ENCODE results near the gene IAH1. TPM values are rescaled to one million over a fixed set of nuclear protein-coding genes. Genes with fewer than 3 reads are reported as not detected.
"Not testable (repeated sequence)": the region's sequence is repeated elsewhere in the genome, so short reads cannot be mapped to it uniquely, and the experiment has no call there.

Gene IAH1
- total RNA-seq, 2 experiments from 2014 or later: 65.4 to 70.2 TPM

DNA sequence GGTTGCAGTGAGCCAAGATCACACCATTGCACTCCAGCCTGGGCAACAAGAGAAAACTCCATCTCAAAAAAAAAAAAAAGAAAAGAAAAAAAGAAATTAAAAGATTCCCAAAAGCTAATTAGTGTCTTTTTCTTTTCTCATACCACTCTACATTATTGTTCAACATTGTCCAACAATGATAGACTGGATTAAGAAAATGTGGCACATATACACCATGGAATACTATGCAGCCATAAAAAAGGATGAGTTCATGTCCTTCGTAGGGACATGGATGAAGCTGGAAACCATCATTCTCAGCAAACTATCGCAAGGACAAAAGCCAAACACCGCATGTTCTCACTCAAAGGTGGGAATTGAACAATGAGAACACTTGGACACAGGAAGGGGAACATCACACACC lies 39.6 kb downstream of the IAH1 start:
- H3K27me3 Mint-ChIP-seq (ENCODE audit: low read depth); H3K4me3 Mint-ChIP-seq; H3K27ac Mint-ChIP-seq; CTCF ChIA-PET; H3K9me3 Mint-ChIP-seq; intact Hi-C loops (cut with micrococcal nuclease); H3K4me1 Mint-ChIP-seq (ENCODE audit: low read depth); DNase-seq: not testable (repeated sequence)
- H3K36me3 Mint-ChIP-seq (ENCODE audit: low read depth): peaks cover 23% of the 10 kb centered on the region

DNA sequence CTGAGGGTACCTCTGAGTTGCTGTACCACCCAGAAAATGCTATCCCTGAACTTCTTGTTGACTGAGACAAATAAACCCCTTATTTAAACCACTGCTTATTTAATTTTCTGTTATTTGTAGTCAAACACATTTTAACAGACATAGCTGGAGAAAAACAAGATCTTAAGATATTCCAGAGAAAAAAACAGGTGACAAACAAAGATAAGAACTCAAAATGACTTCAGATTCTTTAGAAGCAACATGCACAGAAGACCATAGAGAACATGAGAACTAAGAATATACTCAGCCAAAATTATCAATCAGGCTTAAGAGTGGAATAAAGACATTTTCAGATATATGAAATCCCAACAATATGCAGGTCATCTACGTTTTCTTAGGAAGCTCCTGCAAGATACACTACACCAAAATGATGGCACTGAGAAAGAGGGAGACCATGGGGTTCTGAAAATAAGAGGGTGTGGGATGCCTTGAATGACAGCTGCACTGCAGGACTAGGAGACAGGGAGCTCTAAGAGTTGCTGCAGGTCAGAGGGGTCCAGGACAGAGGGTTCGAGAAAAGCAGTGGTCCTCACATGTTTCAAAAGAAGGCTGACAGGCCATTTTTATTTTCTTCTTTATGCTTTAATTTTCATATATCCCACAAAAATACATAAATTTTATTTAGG lies 42.9 kb downstream of the IAH1 start:
- H3K4me3 Mint-ChIP-seq: no peak overlapping the region
- peaks cover 1% of the 10 kb centered on the region for H3K4me1 Mint-ChIP-seq (ENCODE audit: low read depth)
- H3K27ac Mint-ChIP-seq: no peak overlapping the region
- H3K27me3 Mint-ChIP-seq (ENCODE audit: low read depth): no peaks in the 10 kb centered on the region
- peaks cover 30% of the 10 kb centered on the region for H3K36me3 Mint-ChIP-seq (ENCODE audit: low read depth)
- no peak for DNase-seq
- H3K9me3 Mint-ChIP-seq: no peaks in the 10 kb centered on the region
- intact Hi-C loops (cut with micrococcal nuclease): no loop called here
- CTCF ChIA-PET: no interaction called here

DNA sequence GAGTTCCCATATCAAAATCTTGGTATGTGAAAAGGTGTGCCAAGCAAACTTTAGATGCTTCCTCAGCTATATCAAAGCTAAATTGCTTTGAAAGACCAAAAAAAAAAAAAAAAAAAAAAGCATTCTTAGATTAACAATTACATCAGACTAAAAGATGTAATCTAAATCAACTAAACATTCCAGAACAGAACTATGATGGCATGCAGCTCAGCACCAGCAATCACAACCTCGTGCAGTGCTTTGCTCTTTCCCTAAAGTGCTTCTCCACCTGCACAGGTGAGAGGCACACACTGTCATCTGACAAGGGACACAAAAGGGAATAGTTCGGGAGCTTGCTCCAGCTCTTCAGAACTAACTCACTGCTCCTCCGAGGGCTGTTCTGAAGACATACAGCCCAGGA lies 43.8 kb downstream of the IAH1 start:
- Mint-ChIP-seq H3K27ac (no peak overlapping the region), H3K36me3 (ENCODE audit: low read depth) (peaks cover 30% of the 10 kb centered on the region)

DNA sequence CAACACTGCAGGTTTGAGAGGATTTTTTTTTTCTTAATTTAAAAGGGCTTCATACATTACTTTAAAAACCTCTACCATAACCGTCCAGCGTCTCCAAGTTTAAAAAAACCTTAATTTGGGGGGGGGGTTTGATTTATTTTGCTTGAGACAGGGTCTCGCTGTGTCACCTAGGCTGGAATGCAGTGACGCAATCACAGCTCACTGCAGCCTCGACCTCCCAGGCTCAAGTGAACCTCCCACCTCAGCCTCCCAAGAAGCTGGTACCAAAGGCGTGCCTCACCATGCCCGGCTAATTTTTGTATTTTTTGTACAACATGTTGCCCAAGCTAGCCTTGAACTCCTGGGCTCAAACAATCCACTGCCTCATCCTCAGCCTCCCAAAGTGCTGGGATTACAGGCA lies 44.4 kb downstream of the IAH1 start:
- CTCF ChIA-PET: no interaction called here
- peaks cover 28% of the 10 kb centered on the region for H3K36me3 Mint-ChIP-seq (ENCODE audit: low read depth)
- no peak overlapping the region for H3K4me3 Mint-ChIP-seq
- H3K27me3 Mint-ChIP-seq (ENCODE audit: low read depth): no peaks in the 10 kb centered on the region
- H3K27ac Mint-ChIP-seq: no peak overlapping the region
- intact Hi-C loops (cut with micrococcal nuclease): no loop called here
- no peaks in the 10 kb centered on the region for H3K9me3 Mint-ChIP-seq
- peaks cover 1% of the 10 kb centered on the region for H3K4me1 Mint-ChIP-seq (ENCODE audit: low read depth)
- DNase-seq: no peak

More for the DNA sequence above, 43.8 kb downstream of the IAH1 start:
- Mint-ChIP-seq H3K4me3 (no peak overlapping the region), H3K4me1 (ENCODE audit: low read depth) (peaks cover 1% of the 10 kb centered on the region), H3K9me3 (no peaks in the 10 kb centered on the region), H3K27me3 (ENCODE audit: low read depth) (no peaks in the 10 kb centered on the region)
- CTCF ChIA-PET: no interaction called here
- intact Hi-C loops (cut with micrococcal nuclease): no loop called here
- DNase-seq: no peak

DNA sequence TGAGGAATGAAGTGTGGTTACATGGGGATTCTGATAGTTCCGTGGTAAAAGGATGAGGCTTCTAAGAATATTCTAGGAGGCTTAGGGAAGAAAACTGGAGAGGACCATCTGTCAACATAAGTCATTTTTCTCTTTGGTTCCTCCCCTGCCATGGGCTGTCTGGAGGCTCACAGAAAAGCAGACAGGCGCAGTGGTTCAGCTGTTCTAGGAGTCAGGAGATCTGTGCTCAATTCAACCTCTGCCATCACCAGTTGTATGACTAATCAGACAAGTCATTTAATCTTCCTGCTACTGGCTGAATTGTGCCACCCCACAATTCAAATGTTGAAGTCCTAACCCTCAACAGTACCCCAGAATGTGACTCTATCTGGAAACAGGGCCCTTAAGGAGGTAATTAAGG lies 44.9 kb downstream of the IAH1 start:
- CTCF ChIA-PET: no interaction called here
- DNase-seq: no peak
- Mint-ChIP-seq H3K36me3 (ENCODE audit: low read depth) (peaks cover 28% of the 10 kb centered on the region), H3K9me3 (no peaks in the 10 kb centered on the region), H3K4me1 (ENCODE audit: low read depth) (peaks cover 1% of the 10 kb centered on the region), H3K27ac (no peak overlapping the region), H3K4me3 (no peak overlapping the region), H3K27me3 (ENCODE audit: low read depth) (no peaks in the 10 kb centered on the region)
- intact Hi-C loops (cut with micrococcal nuclease): no loop called here

DNA sequence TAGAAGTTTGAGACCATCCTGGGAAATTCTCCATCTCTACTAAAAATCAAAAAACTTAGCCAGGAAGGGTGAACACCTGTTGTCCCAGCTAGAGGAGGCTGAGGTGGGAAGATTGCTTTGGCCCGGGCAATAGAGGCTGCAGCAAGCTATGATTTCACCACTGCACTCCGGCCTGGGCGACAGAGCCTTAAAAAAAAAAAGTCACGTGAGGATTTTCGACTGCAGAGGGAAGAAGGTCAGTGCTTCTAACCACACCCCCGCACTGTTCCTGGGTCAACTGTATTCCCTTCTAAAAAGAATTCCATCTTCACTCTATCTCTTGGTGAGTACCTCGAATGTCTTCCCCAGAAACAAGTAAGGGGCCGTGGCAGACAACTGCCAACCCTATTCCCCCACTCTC lies 49.9 kb downstream of the IAH1 start:
- CTCF ChIA-PET: interaction anchor here (0.6 kb wide), 1 partner anchor 525 kb away, joined by 3 read pairs; no protein-coding TSS in a partner anchor
- no peaks in the 10 kb centered on the region for H3K9me3 Mint-ChIP-seq
- no peak overlapping the region for H3K27ac Mint-ChIP-seq
- H3K4me1 Mint-ChIP-seq (ENCODE audit: low read depth): no peaks in the 10 kb centered on the region
- no peaks in the 10 kb centered on the region for H3K27me3 Mint-ChIP-seq (ENCODE audit: low read depth)
- intact Hi-C loops (cut with micrococcal nuclease): no loop called here
- no peak overlapping the region for H3K4me3 Mint-ChIP-seq
- H3K36me3 Mint-ChIP-seq (ENCODE audit: low read depth): peaks cover 20% of the 10 kb centered on the region
- DNase-seq: no peak

DNA sequence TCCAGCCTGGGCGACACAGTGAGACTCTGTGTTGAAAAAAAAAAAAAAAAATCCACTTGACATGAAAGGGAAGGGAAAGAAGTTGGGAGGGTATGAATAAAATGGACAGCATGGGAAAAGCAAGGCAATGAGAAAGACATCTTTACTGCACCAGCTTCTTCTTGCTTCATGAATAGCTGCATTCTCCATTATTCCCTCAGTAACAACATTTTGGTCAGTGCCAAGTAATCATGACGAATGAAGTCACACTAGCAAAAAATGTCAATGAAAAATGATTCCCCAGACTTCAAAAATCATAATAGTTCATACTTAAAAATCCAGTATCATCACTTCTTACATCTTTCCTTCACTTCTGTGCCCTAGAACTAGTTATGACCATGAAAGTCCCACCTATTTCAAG lies 50.9 kb downstream of the IAH1 start:
- Mint-ChIP-seq H3K27me3 (ENCODE audit: low read depth) (no peaks in the 10 kb centered on the region), H3K27ac (no peak overlapping the region), H3K36me3 (ENCODE audit: low read depth) (peaks cover 17% of the 10 kb centered on the region), H3K9me3 (no peaks in the 10 kb centered on the region), H3K4me1 (ENCODE audit: low read depth) (no peaks in the 10 kb centered on the region), H3K4me3 (no peak overlapping the region)
- DNase-seq: no peak
- intact Hi-C loops (cut with micrococcal nuclease): no loop called here
- CTCF ChIA-PET: interaction anchor here (1.4 kb wide), 1 partner anchor 10 kb away, joined by 3 read pairs; no protein-coding TSS in a partner anchor

DNA sequence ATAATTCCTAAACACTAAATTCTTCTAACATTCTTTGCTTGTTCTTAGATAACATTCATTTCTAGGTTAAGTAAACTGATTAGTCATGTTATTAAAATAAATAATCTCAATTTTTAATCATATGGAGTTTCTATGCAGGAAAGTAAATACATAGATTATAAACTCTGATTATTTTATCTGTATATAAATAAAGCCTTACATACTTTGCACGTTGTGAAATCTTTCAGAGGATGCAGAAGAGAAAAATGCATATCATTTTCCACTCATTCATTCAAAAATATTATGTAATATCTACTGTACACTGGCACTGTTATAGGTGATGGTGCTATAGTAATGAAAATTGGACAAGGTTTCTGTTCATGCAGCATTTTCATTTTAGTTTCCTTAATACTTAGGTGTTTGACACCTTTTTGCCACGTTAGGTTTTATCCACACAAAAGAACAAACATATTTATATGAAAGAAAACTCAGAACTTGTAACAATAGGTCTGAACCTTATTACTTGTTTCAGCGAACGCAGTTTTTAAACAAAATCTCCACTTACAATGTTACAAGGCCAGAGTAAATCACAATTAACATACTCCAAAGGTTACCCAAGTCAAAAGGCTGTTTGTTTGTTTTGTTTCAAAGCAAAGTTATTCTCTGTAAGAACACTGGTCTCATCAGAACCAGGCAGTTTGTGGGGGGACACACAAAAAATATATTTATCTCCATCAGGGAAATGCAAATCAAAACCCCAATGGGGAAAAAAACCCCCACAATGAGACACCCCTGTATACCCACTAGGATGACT lies 53.8 kb downstream of the IAH1 start:
- intact Hi-C loops (cut with micrococcal nuclease): no loop called here
- Mint-ChIP-seq H3K27ac (no peak overlapping the region), H3K4me1 (ENCODE audit: low read depth) (no peaks in the 10 kb centered on the region)

DNA sequence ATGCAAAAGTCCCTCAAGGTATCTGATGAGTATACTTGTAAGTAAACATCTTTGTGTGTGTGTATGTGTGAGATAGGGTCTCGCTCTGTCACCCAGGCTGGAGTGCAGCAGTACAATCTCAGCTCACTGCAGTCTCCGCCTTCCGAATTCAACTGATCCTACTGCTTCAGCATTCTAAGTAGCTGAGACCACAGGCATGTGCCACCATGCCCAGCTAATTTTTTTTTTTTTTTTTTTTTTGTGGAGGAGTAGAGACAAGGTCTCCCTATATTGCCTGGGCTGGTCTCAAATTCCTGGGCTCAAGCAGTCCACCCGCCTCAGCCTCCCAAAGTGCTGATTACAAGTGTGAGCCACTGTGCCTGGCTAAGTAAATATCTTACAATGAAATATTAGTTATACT lies 58.1 kb downstream of the IAH1 start:
- intact Hi-C loops (cut with micrococcal nuclease): no loop called here
- H3K4me1 Mint-ChIP-seq (ENCODE audit: low read depth): no peaks in the 10 kb centered on the region
- peaks cover 7% of the 10 kb centered on the region for H3K36me3 Mint-ChIP-seq (ENCODE audit: low read depth)
- no peaks in the 10 kb centered on the region for H3K9me3 Mint-ChIP-seq
- H3K27ac Mint-ChIP-seq: no peak overlapping the region
- no peak overlapping the region for H3K4me3 Mint-ChIP-seq
- CTCF ChIA-PET: no interaction called here
- H3K27me3 Mint-ChIP-seq (ENCODE audit: low read depth): no peaks in the 10 kb centered on the region
- DNase-seq: no peak

More for the DNA sequence above, 53.8 kb downstream of the IAH1 start:
- Mint-ChIP-seq H3K9me3 (no peaks in the 10 kb centered on the region), H3K4me3 (no peak overlapping the region), H3K36me3 (ENCODE audit: low read depth) (peaks cover 11% of the 10 kb centered on the region), H3K27me3 (ENCODE audit: low read depth) (no peaks in the 10 kb centered on the region)
- CTCF ChIA-PET: no interaction called here
- DNase-seq: no peak

DNA sequence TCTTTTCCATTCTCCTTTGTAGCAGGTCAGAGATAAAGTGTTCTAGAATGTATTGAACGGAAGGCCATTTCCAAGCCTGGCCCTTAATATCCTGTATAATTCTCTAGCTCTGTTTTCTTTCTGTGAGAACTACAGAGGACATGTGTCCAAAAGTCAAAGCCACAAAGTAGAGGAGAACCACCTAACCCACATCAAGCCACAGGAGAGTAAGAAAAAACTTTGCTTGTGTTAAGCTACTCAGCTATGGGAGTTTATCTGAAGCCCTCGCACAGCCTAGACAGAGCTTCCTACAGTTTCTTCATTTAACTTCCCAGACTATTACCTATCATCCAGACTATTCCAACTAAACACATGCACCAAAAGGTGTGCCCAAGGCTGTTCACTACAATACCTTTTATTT lies 59.3 kb downstream of the IAH1 start:
- H3K36me3 Mint-ChIP-seq (ENCODE audit: low read depth): peaks cover 7% of the 10 kb centered on the region
- H3K27ac Mint-ChIP-seq: no peak overlapping the region
- intact Hi-C loops (cut with micrococcal nuclease): no loop called here
- no peak for DNase-seq
- H3K27me3 Mint-ChIP-seq (ENCODE audit: low read depth): no peaks in the 10 kb centered on the region
- H3K4me1 Mint-ChIP-seq (ENCODE audit: low read depth): peaks cover 5% of the 10 kb centered on the region
- no peak overlapping the region for H3K4me3 Mint-ChIP-seq
- H3K9me3 Mint-ChIP-seq: no peaks in the 10 kb centered on the region
- CTCF ChIA-PET: interaction anchor here (0.6 to 1.0 kb wide), 3 partner anchors 9 to 20 kb away, joined by 3 read pairs; no protein-coding TSS in a partner anchor

DNA sequence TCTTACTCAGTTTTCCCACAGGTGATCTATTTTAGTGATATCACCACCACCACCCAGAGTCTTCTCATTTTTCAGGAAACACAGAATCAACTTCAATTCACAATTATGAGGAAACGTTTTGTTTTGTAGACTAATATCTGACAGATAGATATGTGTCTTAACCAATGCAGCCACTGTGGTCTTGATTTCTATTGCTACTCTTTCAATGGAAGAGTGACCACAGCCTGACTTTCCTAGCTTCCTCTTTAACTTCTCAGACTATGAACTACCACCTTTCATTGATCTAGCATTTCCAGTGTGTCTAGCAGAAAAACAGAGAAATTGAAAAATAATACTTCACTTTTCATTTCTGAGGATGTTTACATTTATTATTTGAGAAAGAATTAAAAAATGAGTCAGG lies 60.8 kb downstream of the IAH1 start:
- Mint-ChIP-seq H3K4me1 (ENCODE audit: low read depth) (peaks cover 10% of the 10 kb centered on the region), H3K27me3 (ENCODE audit: low read depth) (no peaks in the 10 kb centered on the region), H3K9me3 (no peaks in the 10 kb centered on the region), H3K4me3 (no peak overlapping the region), H3K36me3 (ENCODE audit: low read depth) (peaks cover 10% of the 10 kb centered on the region), H3K27ac (no peak overlapping the region)
- intact Hi-C loops (cut with micrococcal nuclease): no loop called here
- CTCF ChIA-PET: interaction anchor here (1.1 to 1.3 kb wide), 2 partner anchors 9 to 264 kb away, joined by 3 read pairs; no protein-coding TSS in a partner anchor
- DNase-seq: no peak

DNA sequence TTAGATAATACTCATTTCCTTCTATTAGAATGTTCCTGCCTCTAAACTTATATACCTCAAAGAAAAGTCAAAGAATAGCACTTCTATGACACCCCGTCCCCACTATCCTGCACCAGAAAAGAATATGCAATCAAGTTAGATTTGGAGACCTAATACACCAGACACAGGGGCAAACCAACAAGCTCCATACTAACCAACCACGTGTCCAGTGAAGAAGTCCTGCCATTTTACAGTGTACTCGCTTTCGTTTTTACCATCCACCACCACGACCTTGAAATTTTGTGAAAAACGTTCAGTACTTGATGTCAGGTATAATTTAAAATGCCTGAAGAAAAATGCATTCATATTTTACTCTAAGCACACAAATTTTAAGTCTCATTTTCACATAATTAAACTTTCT lies 62.2 kb downstream of the IAH1 start:
- H3K27me3 Mint-ChIP-seq (ENCODE audit: low read depth): no peaks in the 10 kb centered on the region
- peaks cover 10% of the 10 kb centered on the region for H3K4me1 Mint-ChIP-seq (ENCODE audit: low read depth)
- no peak overlapping the region for H3K4me3 Mint-ChIP-seq
- H3K36me3 Mint-ChIP-seq (ENCODE audit: low read depth): peaks cover 10% of the 10 kb centered on the region
- H3K27ac Mint-ChIP-seq: no peak overlapping the region
- CTCF ChIA-PET: interaction anchor here (1.6 kb wide), 1 partner anchor 9 kb away, joined by 4 read pairs; no protein-coding TSS in a partner anchor
- DNase-seq: no peak
- intact Hi-C loops (cut with micrococcal nuclease): no loop called here
- H3K9me3 Mint-ChIP-seq: no peaks in the 10 kb centered on the region

DNA sequence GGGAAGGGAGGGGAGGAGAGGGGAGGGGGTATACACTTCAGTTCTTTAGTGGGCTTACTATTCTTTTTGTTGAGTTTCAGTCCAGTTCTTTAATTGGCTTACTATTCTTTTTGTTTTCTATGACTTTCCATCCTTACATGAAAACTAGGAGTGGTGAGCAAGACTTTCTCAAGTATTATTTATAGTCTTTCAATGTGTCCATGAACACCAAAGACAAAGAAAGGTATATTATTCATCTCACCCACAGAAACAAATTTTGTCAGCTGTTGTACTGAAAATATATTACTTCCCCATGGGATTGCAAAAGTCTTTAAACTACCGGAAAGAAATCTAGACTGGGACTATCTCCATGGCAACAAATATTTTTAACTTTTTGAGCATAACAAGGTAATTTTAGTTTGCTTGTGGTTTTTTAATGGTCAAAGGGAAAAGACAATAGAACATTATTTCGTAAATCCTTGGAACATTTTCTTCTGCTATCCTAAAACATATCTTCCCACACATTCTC lies 63.7 kb downstream of the IAH1 start:
- Mint-ChIP-seq H3K4me1 (ENCODE audit: low read depth) (peaks cover 10% of the 10 kb centered on the region), H3K36me3 (ENCODE audit: low read depth) (peaks cover 10% of the 10 kb centered on the region), H3K27ac (no peak overlapping the region), H3K4me3 (no peak overlapping the region), H3K9me3 (no peaks in the 10 kb centered on the region), H3K27me3 (ENCODE audit: low read depth) (no peaks in the 10 kb centered on the region)
- intact Hi-C loops (cut with micrococcal nuclease): no loop called here
- CTCF ChIA-PET: no interaction called here
- DNase-seq: no peak
